GM21526 (cell line): Measurements from ENCODE around the gene CCDC9.
A peak's percentile ranks its signal among the peaks of the same experiment; 100 is the strongest.

Experiments
- ATAC-seq: cut with Tn5 transposase; IDR thresholded peaks from one replicate; pipeline ENCODE4 v1.9.1; 2021; ENCODE audit warnings: moderate library complexity; ENCODE audit not compliant: unreplicated experiment, low FRiP score

The CCDC9 gene

GRCh38 chr19:47255879-47256692 lies at the start of gene CCDC9:
Gene CCDC9, plus strand, starts transcription at chr19:47256525. Its CDS starts 1,876 bp downstream, at chr19:47258401.
- ATAC-seq = peak; percentile 40

- ATAC-seq = no peak
Measured at GRCh38 chr19:47209319-47210179, 46.8 kb upstream of the CCDC9 start.

- no peak for ATAC-seq
Measured at GRCh38 chr19:47210180-47210490, 46.2 kb upstream of the CCDC9 start.

GRCh38 chr19:47210689-47211316 lies 45.5 kb upstream of the CCDC9 start:
- no peak for ATAC-seq

GRCh38 chr19:47215581-47215980 lies 40.7 kb upstream of the CCDC9 start:
- ATAC-seq = no peak

GRCh38 chr19:47221080-47221841 lies 35.1 kb upstream of the CCDC9 start:
- ATAC-seq = no peak

- ATAC-seq = no peak
Measured at GRCh38 chr19:47221890-47222289, 34.4 kb upstream of the CCDC9 start.

GRCh38 chr19:47225746-47226425 lies 30.4 kb upstream of the CCDC9 start:
- ATAC-seq = peak; percentile 35

GRCh38 chr19:47226426-47227351 lies 29.6 kb upstream of the CCDC9 start:
- ATAC-seq = peak; percentile 10

GRCh38 chr19:47227352-47228167 lies 28.8 kb upstream of the CCDC9 start:
- ATAC-seq = no peak

- ATAC-seq = no peak
Measured at GRCh38 chr19:47228168-47228936, 28.0 kb upstream of the CCDC9 start.

- ATAC-seq = no peak
Measured at GRCh38 chr19:47228937-47229675, 27.2 kb upstream of the CCDC9 start.

GRCh38 chr19:47229676-47230053 lies 26.7 kb upstream of the CCDC9 start:
- ATAC-seq = no peak

- ATAC-seq = no peak
Measured at GRCh38 chr19:47230054-47230920, 26.0 kb upstream of the CCDC9 start.

GRCh38 chr19:47230921-47231214 lies 25.5 kb upstream of the CCDC9 start, which contains the start of gene BBC3:
Gene BBC3, minus strand, starts transcription at chr19:47231199. Its CDS starts 2,768 bp downstream, at chr19:47228431.
- no peak for ATAC-seq
